Upper lobe of left lung (tissue), 4 donors: ENCODE measurements around the gene ARHGAP15.

Experiments used
- EP300 ChIP-seq, 4 donors: sonication (generic); formaldehyde crosslinking; IDR thresholded peaks; one replicate each; pipeline ENCODE4 v1.5.1; 2017; ENCODE audit warnings: antibody characterized with exemption in 4 of 4, control low read depth in 2 of 4
- POLR2A ChIP-seq, 4 donors: fragments of 450-650 bp; IDR thresholded peaks; one replicate each; pipeline ENCODE4 v1.5.1; 2016 to 2017; ENCODE audit warnings: antibody characterized with exemption in 4 of 4, mild to moderate bottlenecking in 2 of 4
- POLR2AphosphoS5 ChIP-seq, 2 donors: sonication (generic); formaldehyde crosslinking; IDR thresholded peaks; one replicate each; pipeline ENCODE4 v1.5.1; 2017; ENCODE audit warnings: antibody characterized with exemption in 2 of 2
- TF ChIP-seq, protein P1 (sequence below), 6 experiments: fragments of 450-650 bp in 4 of 6; fragments of 200-600 bp in 2 of 6; sonication (generic) in 2 of 6; IDR thresholded peaks; one replicate each; pipeline ENCODE4 v1.5.1; 2016 to 2019; ENCODE audit warnings: antibody characterized with exemption in 6 of 6

DNA sequence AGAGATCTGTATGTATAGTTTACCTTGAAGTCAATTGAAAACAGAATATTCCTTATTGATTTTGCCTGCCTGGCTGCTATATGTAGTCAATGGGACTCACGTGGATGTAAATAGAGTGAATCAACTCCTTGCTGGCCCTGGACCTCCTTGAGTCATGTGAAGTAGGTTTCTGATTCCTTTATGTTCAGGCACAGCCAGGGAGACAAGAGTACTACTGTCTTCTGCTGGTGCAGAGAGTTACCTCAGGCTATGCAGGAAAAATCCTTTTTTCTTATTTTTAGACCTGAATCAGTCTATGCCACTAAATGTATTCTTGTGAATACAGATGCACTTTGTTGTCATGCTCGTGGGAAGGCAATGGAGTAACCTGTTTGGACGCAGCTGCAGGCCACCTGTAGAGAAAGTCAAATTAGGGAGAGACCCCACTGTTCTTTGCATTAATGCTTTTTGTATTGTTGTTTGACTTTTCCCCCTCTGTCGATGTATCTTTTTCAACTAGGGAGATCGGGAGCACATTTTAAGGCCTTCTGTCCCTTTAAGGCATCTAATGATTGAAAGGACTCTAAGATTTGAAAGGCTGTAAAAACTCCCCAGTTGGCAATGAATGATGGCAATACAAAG lies 473.9 kb downstream of the ARHGAP15 start:
- no peak for TF ChIP-seq POLR2A (IDR thresholded peaks at IDR 0.05)
- TF ChIP-seq, protein P1, sequence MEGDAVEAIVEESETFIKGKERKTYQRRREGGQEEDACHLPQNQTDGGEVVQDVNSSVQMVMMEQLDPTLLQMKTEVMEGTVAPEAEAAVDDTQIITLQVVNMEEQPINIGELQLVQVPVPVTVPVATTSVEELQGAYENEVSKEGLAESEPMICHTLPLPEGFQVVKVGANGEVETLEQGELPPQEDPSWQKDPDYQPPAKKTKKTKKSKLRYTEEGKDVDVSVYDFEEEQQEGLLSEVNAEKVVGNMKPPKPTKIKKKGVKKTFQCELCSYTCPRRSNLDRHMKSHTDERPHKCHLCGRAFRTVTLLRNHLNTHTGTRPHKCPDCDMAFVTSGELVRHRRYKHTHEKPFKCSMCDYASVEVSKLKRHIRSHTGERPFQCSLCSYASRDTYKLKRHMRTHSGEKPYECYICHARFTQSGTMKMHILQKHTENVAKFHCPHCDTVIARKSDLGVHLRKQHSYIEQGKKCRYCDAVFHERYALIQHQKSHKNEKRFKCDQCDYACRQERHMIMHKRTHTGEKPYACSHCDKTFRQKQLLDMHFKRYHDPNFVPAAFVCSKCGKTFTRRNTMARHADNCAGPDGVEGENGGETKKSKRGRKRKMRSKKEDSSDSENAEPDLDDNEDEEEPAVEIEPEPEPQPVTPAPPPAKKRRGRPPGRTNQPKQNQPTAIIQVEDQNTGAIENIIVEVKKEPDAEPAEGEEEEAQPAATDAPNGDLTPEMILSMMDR (IDR thresholded peaks at IDR 0.05), result no peak
- TF ChIP-seq EP300 (IDR thresholded peaks at IDR 0.05), result no peak
- no peak for TF ChIP-seq POLR2AphosphoS5 (IDR thresholded peaks at IDR 0.05)
